Body of pancreas (tissue), 4 donors: ENCODE results near the gene UNC5A.

Experiments
- POLR2A ChIP-seq, 3 donors: fragments of 450-650 bp; IDR thresholded peaks; one replicate each; pipeline ENCODE4 v1.6.1; 2016; ENCODE audit warnings: antibody characterized with exemption in 3 of 3, mild to moderate bottlenecking in 2 of 3
- TF ChIP-seq, protein P1 (sequence below), 7 experiments: fragments of 450-650 bp in 4 of 7; fragments of 200-600 bp in 3 of 7; sonication (generic) in 3 of 7; IDR thresholded peaks; one replicate each; pipeline ENCODE4 v1.5.1; 2016 to 2019; ENCODE audit warnings: antibody characterized with exemption in 7 of 7

DNA sequence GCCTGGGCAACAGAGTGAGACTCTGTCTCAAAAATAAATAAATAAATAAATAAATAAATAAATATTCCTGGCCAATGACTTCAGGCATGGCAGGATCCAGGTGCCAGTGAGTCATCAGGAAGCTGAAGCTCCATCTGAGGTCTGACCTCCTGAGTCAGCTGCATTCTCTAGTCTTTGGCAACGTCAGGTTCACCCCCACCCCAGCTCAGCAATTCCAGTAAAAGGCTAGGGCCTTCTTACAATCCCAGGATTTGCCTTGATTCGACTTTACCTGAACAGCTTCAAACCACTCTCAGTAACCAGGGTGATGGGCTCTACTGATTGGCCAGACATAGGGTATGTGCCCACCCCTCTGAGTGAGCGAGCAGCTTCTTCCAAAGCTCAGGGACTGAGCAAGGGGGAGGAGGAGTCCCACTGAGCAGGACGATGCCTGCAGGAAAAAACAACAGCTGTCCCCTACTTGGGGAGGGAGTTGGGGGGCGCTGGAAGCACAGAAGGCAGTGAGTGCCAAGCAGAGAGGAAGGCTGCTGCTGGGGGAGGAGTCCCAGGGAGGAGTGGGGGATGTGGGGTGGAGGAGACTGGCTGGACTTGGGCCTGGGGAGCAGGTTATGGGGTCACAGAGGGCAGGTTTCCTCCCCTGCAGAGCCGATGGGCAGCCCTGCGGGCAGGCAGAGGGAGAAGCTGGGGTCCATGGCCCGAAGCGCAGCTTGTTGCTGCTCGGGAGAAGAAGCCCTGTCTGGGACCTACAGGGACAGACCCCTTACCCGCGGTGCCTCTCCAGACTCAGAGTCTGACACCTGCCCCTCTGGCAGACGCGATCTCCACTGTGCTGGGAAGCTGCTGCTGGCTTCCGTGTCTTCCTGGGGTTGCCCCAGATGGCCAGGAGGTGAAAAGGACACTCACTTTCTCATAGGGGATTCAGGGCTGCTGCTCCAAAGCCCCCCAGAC, 25.9 kb upstream of the UNC5A start:
- TF ChIP-seq, protein P1, sequence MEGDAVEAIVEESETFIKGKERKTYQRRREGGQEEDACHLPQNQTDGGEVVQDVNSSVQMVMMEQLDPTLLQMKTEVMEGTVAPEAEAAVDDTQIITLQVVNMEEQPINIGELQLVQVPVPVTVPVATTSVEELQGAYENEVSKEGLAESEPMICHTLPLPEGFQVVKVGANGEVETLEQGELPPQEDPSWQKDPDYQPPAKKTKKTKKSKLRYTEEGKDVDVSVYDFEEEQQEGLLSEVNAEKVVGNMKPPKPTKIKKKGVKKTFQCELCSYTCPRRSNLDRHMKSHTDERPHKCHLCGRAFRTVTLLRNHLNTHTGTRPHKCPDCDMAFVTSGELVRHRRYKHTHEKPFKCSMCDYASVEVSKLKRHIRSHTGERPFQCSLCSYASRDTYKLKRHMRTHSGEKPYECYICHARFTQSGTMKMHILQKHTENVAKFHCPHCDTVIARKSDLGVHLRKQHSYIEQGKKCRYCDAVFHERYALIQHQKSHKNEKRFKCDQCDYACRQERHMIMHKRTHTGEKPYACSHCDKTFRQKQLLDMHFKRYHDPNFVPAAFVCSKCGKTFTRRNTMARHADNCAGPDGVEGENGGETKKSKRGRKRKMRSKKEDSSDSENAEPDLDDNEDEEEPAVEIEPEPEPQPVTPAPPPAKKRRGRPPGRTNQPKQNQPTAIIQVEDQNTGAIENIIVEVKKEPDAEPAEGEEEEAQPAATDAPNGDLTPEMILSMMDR (IDR thresholded peaks at IDR 0.05): no peak
- no peak for TF ChIP-seq POLR2A (IDR thresholded peaks at IDR 0.05)
